B cell (primary cell): Measurements from ENCODE around the gene CDYL2. TPM values are rescaled to one million over a fixed set of nuclear protein-coding genes. Genes with fewer than 3 reads are reported as not detected.

Experiments used
- ATAC-seq: fragments of 200-7000 bp; cut with Tn5 transposase; one replicate; pipeline ENCODE4 v1.10.0; 2021; ENCODE audit warnings: low read depth, mild to moderate bottlenecking, moderate number of reproducible peaks, moderate library complexity
- CTCF ChIA-PET: fragments of 350-600 bp; sonication (Branson Sonifier 250); formaldehyde crosslinking; loops from one replicate; lab custom pipeline; 2021; ENCODE audit warnings: antibody characterized with exemption, inconsistent platforms; lab: Charles Lee
- POLR2A ChIA-PET: fragments of 350-600 bp; sonication (Branson Sonifier 250); formaldehyde crosslinking; loops from one replicate; lab custom pipeline; 2021; ENCODE audit warnings: antibody characterized with exemption; lab: Charles Lee
- DNase-seq: peaks from one replicate; pipeline ENCODE4 v3.0.0; 2013
- H2AFZ ChIP-seq: 2 replicates; pipeline ENCODE4 v1.6.1; 2012; ENCODE audit warnings: mild to moderate bottlenecking, low read depth, low read length; ENCODE audit not compliant: insufficient read depth, poor library complexity, severe bottlenecking
- H3K27ac ChIP-seq, 2 donors: 1 replicate in 1 of 2; 2 replicates in 1 of 2; pipeline ENCODE4 v1.5.1; 2012 to 2013; ENCODE audit warnings: low read length in 2 of 2, mild to moderate bottlenecking in 2 of 2, moderate library complexity in 1 of 2
- H3K27me3 ChIP-seq, 4 experiments: fragments of 200-600 bp in 1 of 4; sonication (generic) in 1 of 4; replicated peaks in 1 of 4; 1 replicate in 2 of 4; 2 replicates in 2 of 4; pipeline versions ENCODE4 v1.6.1 to v1.7.0; 2013 to 2016; ENCODE audit warnings: low read length in 3 of 4, mild to moderate bottlenecking in 2 of 4, mixed read lengths in 1 of 4, moderate library complexity in 1 of 4; ENCODE audit not compliant: insufficient read depth in 4 of 4, control insufficient read depth in 3 of 4; ENCODE audit errors: control extremely low read depth in 1 of 4
- H3K36me3 ChIP-seq, 2 experiments: replicated peaks in 1 of 2; 1 replicate in 1 of 2; 2 replicates in 1 of 2; pipeline versions ENCODE4 v1.6.1 to v1.7.1; 2013; ENCODE audit warnings: low read length in 1 of 2; ENCODE audit not compliant: insufficient read depth in 2 of 2, control insufficient read depth in 1 of 2; ENCODE audit errors: control extremely low read depth in 1 of 2, extremely low read depth in 1 of 2
- H3K4me1 ChIP-seq, 2 donors: fragments of 200-600 bp in 1 of 2; sonication (generic) in 1 of 2; 1 replicate in 1 of 2; 2 replicates in 1 of 2; pipeline versions ENCODE4 v1.5.1 to v1.6.1; 2013 to 2017; ENCODE audit warnings: low read length in 2 of 2; ENCODE audit not compliant: control insufficient read depth in 2 of 2, insufficient read depth in 2 of 2
- H3K4me2 ChIP-seq: replicated peaks from 2 replicates; pipeline ENCODE3; 2012; ENCODE audit warnings: mild to moderate bottlenecking, low read depth, low read length; ENCODE audit not compliant: poor library complexity, severe bottlenecking
- H3K4me3 ChIP-seq, 5 experiments: fragments of 200-600 bp in 1 of 5; sonication (generic) in 1 of 5; 1 replicate in 3 of 5; 2 replicates in 2 of 5; pipeline versions ENCODE4 v1.5.1 to v1.7.0; 2011 to 2016; ENCODE audit warnings: low read length in 4 of 5, mild to moderate bottlenecking in 4 of 5, low read depth in 2 of 5, control low read depth in 1 of 5, moderate library complexity in 1 of 5; ENCODE audit not compliant: insufficient read depth in 1 of 5; ENCODE audit errors: control extremely low read depth in 1 of 5, extremely low read depth in 1 of 5
- H3K79me2 ChIP-seq: fragments of 200-600 bp; sonication (generic); one replicate; pipeline ENCODE4 v1.6.0; 2016; ENCODE audit warnings: low read length; ENCODE audit not compliant: control insufficient read depth, insufficient read depth
- H3K9ac ChIP-seq: fragments of 200-600 bp; sonication (generic); 2 replicates; pipeline ENCODE4 v1.6.1; 2017; ENCODE audit warnings: mild to moderate bottlenecking, low read length, moderate library complexity
- H3K9me3 ChIP-seq, 3 donors: one replicate each; pipeline versions ENCODE4 v1.6.1 to v1.7.1; 2013; ENCODE audit warnings: low read length in 2 of 3; ENCODE audit not compliant: control insufficient read depth in 2 of 3, insufficient read depth in 1 of 3; ENCODE audit errors: control extremely low read depth in 1 of 3
- H4K20me1 ChIP-seq: 2 replicates; pipeline ENCODE4 v1.6.0; 2012; ENCODE audit warnings: mild to moderate bottlenecking, low read length; ENCODE audit not compliant: insufficient read depth, control insufficient read depth, poor library complexity, severe bottlenecking
- H3K27ac Mint-ChIP-seq: one replicate; pipeline ENCODE4 v1.8.0; 2021; ENCODE audit warnings: mixed read lengths
- H3K27me3 Mint-ChIP-seq: one replicate; pipeline ENCODE4 v1.8.0; 2021; ENCODE audit warnings: mixed read lengths
- H3K4me1 Mint-ChIP-seq: one replicate; pipeline ENCODE4 v1.8.0; 2021; ENCODE audit warnings: mixed read lengths
- H3K4me3 Mint-ChIP-seq: one replicate; pipeline ENCODE4 v1.8.0; 2021; ENCODE audit warnings: mixed read lengths
- H3K9me3 Mint-ChIP-seq: one replicate; pipeline ENCODE4 v1.8.0; 2022; ENCODE audit warnings: mixed read lengths; ENCODE audit not compliant: insufficient read depth
- CTCF ChIP-seq: fragments of 200-600 bp; IDR thresholded peaks from one replicate; pipeline ENCODE4 v1.8.0; 2022; ENCODE audit warnings: antibody characterized with exemption, mild to moderate bottlenecking
- EZH2 ChIP-seq: IDR thresholded peaks from 2 replicates; pipeline ENCODE4 v1.6.1; 2012; ENCODE audit warnings: borderline replicate concordance, low read depth, mild to moderate bottlenecking, moderate library complexity, low read length; ENCODE audit not compliant: insufficient read depth, poor library complexity, severe bottlenecking
- WGBS: methylation state at CpG from one replicate; pipeline ENCODE4 v1.1.5; 2013; ENCODE audit warnings: missing lambda C conversion rate; ENCODE audit not compliant: insufficient coverage; 5-methylcytosine and 5-hydroxymethylcytosine counted together
- intact Hi-C: fragments of 100-400 bp; cut with micrococcal nuclease; formaldehyde crosslinking; loops from one replicate; pipeline ENCODE4 v1.10.0; 2022
- polyA plus RNA-seq: library from polyadenylated mRNA; depleted of rRNA; stranded (reverse); fragments of >200 nt; gene quantifications from 2 replicates; pipeline ENCODE4 v1.2.3, GENCODE V29; 2012
- total RNA-seq, 2 donors: library from RNA; stranded (reverse); fragments of 120-200 nt in 1 of 2; gene quantifications; 1 replicate in 1 of 2; 2 replicates in 1 of 2; pipeline versions ENCODE4 v1.2.3 to v1.2.4, GENCODE V29; 2013 to 2022

The CDYL2 gene
- total and polyA plus RNA-seq, 2 donors (not counting 1 experiment from before 2014, with no cell fraction given), result 0.66 to 6.6 TPM

DNA sequence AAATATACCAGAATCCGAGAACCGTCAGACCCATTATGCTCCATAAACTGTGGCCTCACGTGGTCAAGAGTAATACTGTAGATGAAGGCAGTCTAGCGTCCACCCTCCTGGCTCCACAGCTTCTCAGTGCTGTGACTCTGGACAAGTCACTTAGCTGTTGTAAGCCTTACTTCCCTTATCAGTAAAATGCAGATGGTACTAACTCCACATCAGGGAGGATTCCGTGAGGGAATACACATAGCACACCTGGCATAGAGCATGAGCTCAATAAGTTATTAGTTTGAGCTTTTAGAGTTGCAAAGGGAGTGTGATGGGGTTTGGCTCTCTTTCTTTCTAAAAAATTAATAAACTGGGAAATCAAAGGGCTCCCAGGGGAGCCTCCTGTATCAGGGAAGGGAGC is 49.9 kb downstream of the CDYL2 start:
- H3K9me3 ChIP-seq, result no peaks in the 10 kb centered on the region
- H3K4me3 ChIP-seq, result no peak overlapping the region
- no peak overlapping the region for H2AFZ ChIP-seq
- H3K27me3 ChIP-seq, result no peaks in the 10 kb centered on the region
- Mint-ChIP-seq H3K4me3 (no peak overlapping the region), H3K4me1 (no peaks in the 10 kb centered on the region), H3K9me3 (no peaks in the 10 kb centered on the region), H3K27ac (no peak overlapping the region), H3K27me3 (no peaks in the 10 kb centered on the region)
- CTCF ChIA-PET, result no interaction called here
- 90% methylated on average over 3 of the region's 5 CpGs for WGBS
- no peak for ATAC-seq
- no peak for TF ChIP-seq EZH2
- TF ChIP-seq CTCF, result no peak
- H3K27ac ChIP-seq, result no peak overlapping the region
- no peak overlapping the region for H3K9ac ChIP-seq
- POLR2A ChIA-PET, result no interaction called here
- intact Hi-C loops, result no loop called here
- no peak for DNase-seq
- H3K4me1 ChIP-seq, result no peaks in the 10 kb centered on the region
- H3K79me2 ChIP-seq, result no peaks in the 10 kb centered on the region
- no peaks in the 10 kb centered on the region for H3K36me3 ChIP-seq
- H3K4me2 ChIP-seq, result no peak overlapping the region
- H4K20me1 ChIP-seq, result no peaks in the 10 kb centered on the region

GRCh38 chr16:80752541-80752940 is 51.9 kb downstream of the CDYL2 start:
- TF ChIP-seq EZH2 (no peak), CTCF (no peak)
- Histone ChIP-seq H3K36me3 (no peaks in the 10 kb centered on the region), H3K4me3 (no peak overlapping the region), H3K9ac (no peak overlapping the region), H3K9me3 (no peaks in the 10 kb centered on the region), H3K4me2 (no peak overlapping the region), H3K79me2 (peaks cover 3% of the 10 kb centered on the region), H3K4me1 (no peaks in the 10 kb centered on the region), H3K27ac (no peak overlapping the region), H4K20me1 (no peaks in the 10 kb centered on the region), H3K27me3 (no peaks in the 10 kb centered on the region), H2AFZ (no peak overlapping the region)
- no peak for DNase-seq
- POLR2A ChIA-PET, result no interaction called here
- no peaks in the 10 kb centered on the region for H3K27me3 Mint-ChIP-seq
- intact Hi-C loops, result no loop called here
- no peaks in the 10 kb centered on the region for H3K9me3 Mint-ChIP-seq
- no peak for ATAC-seq
- no CpG with 5 or more reads among the region's 2 CpGs for WGBS
- H3K27ac Mint-ChIP-seq, result no peak overlapping the region
- H3K4me3 Mint-ChIP-seq, result no peak overlapping the region
- H3K4me1 Mint-ChIP-seq, result no peaks in the 10 kb centered on the region
- CTCF ChIA-PET, result no interaction called here
